GM19351 (cell line): Measurements from ENCODE around the gene LEAP2.

ENCODE experiments used
- ATAC-seq: cut with Tn5 transposase; IDR thresholded peaks from one replicate; pipeline ENCODE4 v1.9.1; 2021; ENCODE audit warnings: mild to moderate bottlenecking, moderate library complexity; ENCODE audit not compliant: unreplicated experiment

LEAP2 gene

GRCh38 chr5:132876020-132876759, 2.7 kb downstream of the LEAP2 start:
- ATAC-seq: no peak

GRCh38 chr5:132877466-132877865, 4.0 kb downstream of the LEAP2 start:
- no peak for ATAC-seq

- no peak for ATAC-seq
Measured at GRCh38 chr5:132877938-132878337, 4.5 kb downstream of the LEAP2 start.

GRCh38 chr5:132883261-132883834, 9.9 kb downstream of the LEAP2 start:
- no peak for ATAC-seq

- ATAC-seq: no peak
Measured at GRCh38 chr5:132884548-132884947, 11.1 kb downstream of the LEAP2 start.

- no peak for ATAC-seq
Measured at GRCh38 chr5:132886064-132886823, 12.8 kb downstream of the LEAP2 start.

- ATAC-seq: no peak
Measured at GRCh38 chr5:132887283-132887682, 13.8 kb downstream of the LEAP2 start.

- ATAC-seq: no peak
Measured at GRCh38 chr5:132889501-132889900, 16.0 kb downstream of the LEAP2 start.

GRCh38 chr5:132890817-132891216, 17.3 kb downstream of the LEAP2 start:
- ATAC-seq: no peak

GRCh38 chr5:132895719-132896305, 22.3 kb downstream of the LEAP2 start:
- ATAC-seq: no peak

- ATAC-seq: no peak
Measured at GRCh38 chr5:132896685-132897084, 23.2 kb downstream of the LEAP2 start.

- ATAC-seq: no peak
Measured at GRCh38 chr5:132898094-132898493, 24.6 kb downstream of the LEAP2 start.

- no peak for ATAC-seq
Measured at GRCh38 chr5:132901036-132901435, 27.6 kb downstream of the LEAP2 start.

GRCh38 chr5:132901730-132902129, 28.3 kb downstream of the LEAP2 start:
- ATAC-seq: no peak

GRCh38 chr5:132905938-132906337, 32.5 kb downstream of the LEAP2 start:
- no peak for ATAC-seq

GRCh38 chr5:132907161-132907560, 33.7 kb downstream of the LEAP2 start:
- no peak for ATAC-seq

GRCh38 chr5:132909702-132910101, 36.2 kb downstream of the LEAP2 start:
- no peak for ATAC-seq

GRCh38 chr5:132915681-132916080, 42.2 kb downstream of the LEAP2 start:
- ATAC-seq: no peak

GRCh38 chr5:132916086-132916485, 42.6 kb downstream of the LEAP2 start:
- ATAC-seq: no peak
